Measurements from ENCODE around the gene MATN1.

- TF ChIP-seq EZH2phosphoT487 (IDR thresholded peaks at IDR 0.05; ENCODE audit: insufficient read depth, low read depth) (no peak), EZH2 (IDR thresholded peaks at IDR 0.05; ENCODE audit: insufficient read depth, poor library complexity, severe bottlenecking) (no peak)
Measured at GRCh38 chr1:30684881-30685795, 38.2 kb downstream of the MATN1 start.
